HG03354 (cell line): ENCODE data around the gene EHD3.

Experiments
- ATAC-seq: cut with Tn5 transposase; IDR thresholded peaks from one replicate; pipeline ENCODE4 v1.9.1; 2021; ENCODE audit warnings: mild to moderate bottlenecking; ENCODE audit not compliant: unreplicated experiment, poor library complexity, severe bottlenecking

The EHD3 gene

GRCh38 chr2:31208240-31208639, 25.7 kb upstream of the EHD3 start:
- no peak for ATAC-seq

DNA sequence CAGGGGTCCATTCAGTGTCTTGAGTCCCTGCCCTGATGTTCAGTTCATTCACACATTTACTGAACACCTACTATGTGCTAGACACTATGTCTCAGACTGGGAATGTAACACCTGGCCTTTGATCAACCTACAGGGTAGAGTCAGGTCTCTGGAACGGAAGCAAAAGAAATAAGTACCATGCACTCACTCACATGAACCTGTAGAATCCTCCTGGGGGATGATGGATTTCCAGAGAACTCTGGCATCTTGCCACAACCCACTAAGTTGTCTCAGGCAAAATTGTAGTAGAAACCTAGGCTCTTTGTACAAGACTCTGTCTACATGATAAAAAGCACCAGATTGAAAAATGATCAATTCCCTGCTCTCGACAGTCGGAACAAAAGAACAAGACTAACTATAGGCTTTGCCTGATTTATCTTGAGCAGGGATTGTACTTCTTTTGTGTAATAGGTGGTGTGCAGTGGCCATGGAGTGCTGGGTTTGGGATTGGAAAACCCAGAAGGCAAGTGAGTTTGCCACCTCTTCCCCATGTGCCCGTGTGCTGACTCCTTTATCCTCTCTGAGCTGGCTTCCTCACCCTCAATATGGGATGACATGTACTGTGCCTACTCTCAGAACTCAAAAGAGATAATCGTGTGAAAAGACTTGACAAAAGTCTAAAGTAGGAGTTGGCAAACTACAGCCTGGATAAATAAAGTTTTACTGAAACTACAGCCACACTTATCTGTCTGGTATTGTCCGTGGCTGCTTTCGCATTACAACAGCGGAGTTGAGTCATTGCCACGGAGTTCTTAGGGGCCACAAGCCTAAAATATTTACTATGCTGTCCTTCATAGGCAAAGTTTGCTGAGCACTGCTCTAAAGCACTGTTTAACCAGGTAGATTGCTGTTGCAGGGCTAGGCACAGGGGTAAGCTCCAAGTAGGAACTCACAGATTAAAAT, 21.0 kb upstream of the EHD3 start:
- ATAC-seq = no peak

- no peak for ATAC-seq
These were observed 20.1 kb upstream of the EHD3 start for GRCh38 chr2:31213601-31214443.

DNA sequence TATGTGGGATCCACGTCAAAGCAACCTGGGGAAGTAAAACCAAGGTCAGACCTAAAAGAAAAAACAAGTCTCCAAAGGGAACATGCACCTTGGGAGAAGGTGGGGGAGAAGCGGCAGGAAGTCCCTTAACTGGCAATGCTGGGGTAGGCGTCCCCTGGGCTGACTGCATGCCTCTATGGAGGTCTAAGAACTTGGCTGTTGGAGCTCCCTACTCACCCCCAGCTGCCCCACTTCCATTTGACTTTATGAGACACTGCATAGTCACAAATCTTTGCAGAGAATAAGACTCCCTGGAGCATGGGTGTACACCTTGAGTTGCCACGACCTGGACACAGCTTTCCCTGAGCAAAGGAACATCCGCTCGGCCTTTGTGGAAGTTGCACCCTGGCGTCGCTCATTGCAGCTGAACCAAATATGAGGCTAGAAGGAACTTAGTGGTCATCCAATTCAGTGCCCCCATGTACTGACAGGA, 19.5 kb upstream of the EHD3 start:
- ATAC-seq = no peak

DNA sequence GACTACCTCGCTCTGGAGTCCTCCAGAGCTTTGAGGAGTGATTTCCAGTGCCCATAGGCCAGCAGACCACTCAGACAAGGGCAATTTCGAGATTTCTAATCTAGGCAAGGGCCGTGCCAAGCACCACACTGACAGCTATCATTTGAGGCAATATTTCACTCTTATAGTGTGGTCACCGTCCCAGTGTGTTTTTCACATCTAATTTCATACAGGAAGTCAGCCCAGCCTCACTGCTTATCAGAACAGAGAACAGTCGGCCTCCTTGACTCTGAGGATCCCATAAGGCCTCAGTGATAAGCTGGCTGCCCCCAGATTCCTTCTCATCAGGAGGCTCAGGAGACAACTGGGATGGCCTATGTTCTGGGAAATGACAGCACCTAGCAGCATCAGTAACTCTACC, 17.2 kb upstream of the EHD3 start:
- peak; percentile 43 for ATAC-seq

- no peak for ATAC-seq
These were observed 16.3 kb upstream of the EHD3 start, which contains the start of gene CAPN14 for GRCh38 chr2:31217465-31218200. Gene CAPN14, minus strand, starts transcription at chr2:31217515. Its CDS starts 12,068 bp downstream, at chr2:31205447.

- ATAC-seq = peak; percentile 83
These were observed 14.6 kb upstream of the EHD3 start for GRCh38 chr2:31219131-31219969.

GRCh38 chr2:31221544-31221943, 12.4 kb upstream of the EHD3 start:
- ATAC-seq = no peak

GRCh38 chr2:31222071-31222470, 11.9 kb upstream of the EHD3 start:
- ATAC-seq = no peak

GRCh38 chr2:31223026-31223425, 10.9 kb upstream of the EHD3 start:
- ATAC-seq = no peak

- no peak for ATAC-seq
These were observed 10.2 kb upstream of the EHD3 start for GRCh38 chr2:31223749-31224148.

GRCh38 chr2:31226266-31226665, 7.7 kb upstream of the EHD3 start:
- ATAC-seq = no peak

DNA sequence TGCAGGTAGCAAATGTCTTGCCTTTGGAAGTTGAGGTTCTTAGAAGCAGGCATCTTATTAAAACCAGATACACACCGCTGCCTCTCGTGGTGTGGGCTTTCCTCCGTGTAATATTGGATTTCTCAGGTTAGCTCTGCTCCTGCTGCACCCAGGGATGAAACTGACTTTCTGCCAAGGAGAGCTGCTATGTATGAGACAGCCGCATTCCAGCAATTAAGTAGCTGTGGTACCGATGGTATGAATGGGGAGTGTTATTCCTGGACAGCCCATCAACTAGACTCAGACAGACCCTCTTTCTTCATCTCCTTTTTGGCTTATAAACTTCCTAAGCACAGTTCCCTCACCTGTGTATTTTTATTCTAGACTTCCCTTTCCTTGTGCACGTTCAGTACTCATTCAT, 6.8 kb upstream of the EHD3 start:
- no peak for ATAC-seq

- ATAC-seq = no peak
These were observed 6.2 kb upstream of the EHD3 start for GRCh38 chr2:31227711-31228125.

DNA sequence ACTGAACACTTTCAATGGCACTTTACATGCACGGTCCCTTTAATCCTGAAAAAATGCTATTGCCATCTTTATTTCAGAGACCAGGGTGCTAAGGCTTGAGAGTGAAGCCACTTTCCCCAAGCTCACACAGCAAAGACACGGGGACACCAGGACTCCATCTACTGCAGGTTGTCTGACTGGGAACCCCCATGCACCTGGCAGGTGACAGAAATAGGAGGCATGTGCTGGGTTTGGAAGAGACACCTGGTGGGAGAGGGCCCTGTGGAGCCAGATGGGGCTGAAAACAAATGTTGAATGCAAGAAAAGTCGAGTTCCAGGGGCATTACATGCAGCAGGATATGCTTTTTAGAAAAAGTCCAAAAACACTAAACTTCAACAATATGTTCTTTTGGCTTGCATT, 5.2 kb upstream of the EHD3 start:
- ATAC-seq = no peak

DNA sequence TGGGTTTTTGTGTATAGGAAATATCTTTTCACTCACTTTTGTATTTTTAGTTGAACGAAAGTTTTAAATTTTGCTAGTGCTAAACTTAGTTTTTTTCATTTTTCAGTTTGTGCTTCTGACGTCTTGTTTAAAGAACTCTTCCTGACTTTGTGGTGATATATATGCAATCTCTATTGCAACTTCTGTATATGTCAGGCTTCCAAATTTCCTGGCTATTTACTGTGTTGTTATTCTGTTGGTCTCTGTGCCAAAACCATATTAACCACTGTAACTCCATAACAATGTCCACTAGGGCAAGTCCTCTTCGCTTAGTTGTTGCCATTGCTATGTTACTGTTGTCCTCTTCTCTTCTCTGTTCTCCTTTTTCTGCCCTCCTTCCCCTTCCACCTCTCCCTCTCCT, 3.2 kb upstream of the EHD3 start:
- no peak for ATAC-seq

GRCh38 chr2:31231571-31232302, 2.2 kb upstream of the EHD3 start:
- ATAC-seq = no peak

DNA sequence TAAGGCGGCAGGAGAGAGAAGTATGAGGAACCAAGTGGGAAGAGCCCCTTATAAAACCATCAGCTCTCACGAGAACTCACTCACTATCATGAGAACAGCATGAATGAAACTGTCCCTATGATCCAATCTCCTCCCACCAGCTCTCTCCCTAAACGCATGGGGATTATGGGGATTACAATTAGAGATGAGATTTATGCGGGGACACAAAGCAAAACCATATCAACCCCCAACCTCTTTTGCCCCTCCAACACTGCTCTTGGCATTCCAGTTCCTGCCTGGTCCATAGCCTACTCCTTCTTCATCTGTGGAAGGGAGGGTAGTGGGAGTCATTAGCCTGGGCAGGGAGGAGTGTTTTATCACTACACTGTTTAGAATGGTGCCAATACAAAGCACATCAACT, 1.4 kb upstream of the EHD3 start:
- ATAC-seq = no peak
